GM19099 (cell line): Measurements from ENCODE around the gene BMP5.

Source experiments
- POLR2A ChIP-seq: IDR thresholded peaks from 3 replicates; pipeline ENCODE4 v1.6.1; 2011; ENCODE audit warnings: low read depth; ENCODE audit not compliant: insufficient read length; ENCODE audit errors: extremely low read depth

Gene BMP5

DNA sequence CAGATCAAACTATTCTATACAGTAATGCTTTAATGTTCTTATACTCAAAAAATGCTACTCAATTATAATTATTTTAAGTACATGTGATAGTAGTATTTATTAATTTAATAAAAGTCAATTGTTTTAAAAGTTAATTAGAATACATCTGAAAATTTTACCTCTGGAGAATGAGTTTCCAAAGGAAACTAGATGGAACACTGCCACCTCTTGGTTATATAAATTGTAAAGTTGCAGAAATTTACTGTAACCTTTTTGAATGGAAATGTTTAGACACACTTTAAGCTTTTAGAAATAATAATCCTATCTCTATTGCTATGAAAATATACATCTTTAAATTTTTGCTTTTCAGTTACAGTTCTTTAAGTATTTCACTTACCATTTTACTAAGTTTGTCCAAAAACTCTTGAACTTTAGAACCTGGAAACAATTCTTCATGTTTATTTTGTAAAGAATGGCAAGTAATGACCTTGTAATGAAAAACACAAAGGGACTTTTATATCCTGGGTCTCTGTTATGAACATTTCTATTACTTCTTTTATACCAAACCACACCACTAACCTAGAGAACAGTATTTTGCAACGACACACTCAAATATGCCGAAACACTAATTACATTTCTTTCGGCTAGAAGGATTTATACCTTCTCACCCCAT is 10.9 kb upstream of the BMP5 start:
- TF ChIP-seq POLR2A: no peak

DNA sequence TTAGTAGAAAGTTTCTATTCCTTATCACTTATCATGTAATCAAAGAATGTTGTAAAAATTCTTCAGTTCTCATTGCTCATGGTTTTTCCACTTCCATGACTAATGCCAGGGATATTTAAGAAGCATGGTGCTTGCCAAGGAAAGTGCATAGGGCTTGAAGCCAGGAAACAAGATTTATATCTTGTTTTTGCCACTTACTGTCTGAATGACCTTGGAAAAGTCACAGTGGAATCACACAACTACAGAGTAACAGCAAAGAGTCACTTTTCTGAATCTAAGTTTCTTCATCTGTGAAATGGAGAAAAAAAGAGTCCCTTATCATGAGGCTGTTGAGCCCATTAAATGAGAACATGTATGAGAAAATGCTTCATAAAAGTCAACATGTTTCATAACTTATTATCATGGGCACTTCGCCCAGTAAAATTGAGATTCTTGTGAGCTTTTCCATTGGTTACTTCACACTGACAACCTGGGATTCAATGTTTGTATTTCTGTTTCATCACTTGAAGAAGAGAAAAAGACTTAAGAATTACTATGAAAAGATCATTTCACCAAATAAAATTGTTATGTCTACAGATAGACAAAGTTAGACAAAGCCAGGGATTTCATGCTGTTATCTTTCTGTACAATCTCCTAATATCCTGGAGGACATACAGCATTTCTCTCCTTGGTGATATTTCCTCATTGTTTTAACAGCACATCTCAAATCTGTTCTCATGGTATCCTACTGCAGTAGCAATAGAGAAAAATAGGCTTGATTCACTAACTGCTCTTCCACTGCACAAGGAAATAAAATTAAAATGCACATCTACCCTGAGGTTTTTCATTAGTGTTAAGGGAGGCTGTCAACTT is 7.6 kb upstream of the BMP5 start:
- no peak for TF ChIP-seq POLR2A

- no peak for TF ChIP-seq POLR2A
Observed at GRCh38 chr6:55877283-55877682, 1.9 kb upstream of the BMP5 start.

- no peak for TF ChIP-seq POLR2A
Observed at GRCh38 chr6:55874316-55874715, 1.1 kb downstream of the BMP5 start.

DNA sequence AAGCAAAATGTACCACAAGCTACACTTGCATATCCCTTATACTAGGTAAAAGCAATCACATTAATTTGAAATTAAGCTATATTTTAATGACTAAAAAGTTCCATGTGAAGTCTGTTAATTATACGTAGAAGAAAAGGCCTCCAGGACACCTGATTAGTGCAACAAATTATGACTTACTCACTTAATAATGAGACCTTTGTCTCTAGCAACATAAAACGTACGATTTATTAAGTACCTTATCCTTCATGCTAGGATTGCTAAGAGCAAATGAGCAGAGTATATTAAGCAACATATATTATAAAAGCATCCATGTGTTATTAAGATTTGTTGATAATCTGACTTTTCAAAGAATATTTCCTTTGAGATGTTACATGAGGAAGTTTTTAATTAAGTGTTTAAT is 2.5 kb downstream of the BMP5 start:
- no peak for TF ChIP-seq POLR2A

DNA sequence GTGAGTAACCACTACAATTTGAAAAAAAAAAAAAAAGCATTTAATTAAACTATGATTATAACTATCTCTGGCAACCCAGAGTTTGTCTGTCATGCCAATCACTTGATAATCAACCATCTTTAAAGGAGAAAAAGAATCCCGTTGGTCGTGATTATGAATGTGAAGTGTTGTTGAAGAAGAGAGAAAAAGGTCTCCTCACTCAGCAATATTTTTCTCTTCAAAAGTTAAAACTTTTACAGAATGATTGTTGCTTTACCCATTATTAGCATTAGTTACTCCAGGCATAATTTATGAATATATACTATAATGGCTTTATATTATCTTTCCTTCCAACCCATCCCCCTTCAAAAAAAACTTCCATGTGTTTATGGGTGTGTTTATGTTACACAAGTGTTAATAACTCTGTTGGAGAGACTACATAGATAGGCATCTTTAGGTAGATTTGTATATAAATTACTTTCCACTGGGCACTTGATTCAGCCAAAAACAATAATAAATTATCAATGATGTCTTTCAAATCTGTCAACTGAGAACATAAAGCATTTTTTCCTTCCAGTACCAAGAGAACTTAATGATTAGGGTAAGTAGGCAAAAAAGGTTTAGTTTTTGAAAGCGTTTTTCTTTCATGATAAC is 5.1 kb downstream of the BMP5 start:
- TF ChIP-seq POLR2A: no peak

GRCh38 chr6:55869674-55870073 is 5.7 kb downstream of the BMP5 start:
- no peak for TF ChIP-seq POLR2A

DNA sequence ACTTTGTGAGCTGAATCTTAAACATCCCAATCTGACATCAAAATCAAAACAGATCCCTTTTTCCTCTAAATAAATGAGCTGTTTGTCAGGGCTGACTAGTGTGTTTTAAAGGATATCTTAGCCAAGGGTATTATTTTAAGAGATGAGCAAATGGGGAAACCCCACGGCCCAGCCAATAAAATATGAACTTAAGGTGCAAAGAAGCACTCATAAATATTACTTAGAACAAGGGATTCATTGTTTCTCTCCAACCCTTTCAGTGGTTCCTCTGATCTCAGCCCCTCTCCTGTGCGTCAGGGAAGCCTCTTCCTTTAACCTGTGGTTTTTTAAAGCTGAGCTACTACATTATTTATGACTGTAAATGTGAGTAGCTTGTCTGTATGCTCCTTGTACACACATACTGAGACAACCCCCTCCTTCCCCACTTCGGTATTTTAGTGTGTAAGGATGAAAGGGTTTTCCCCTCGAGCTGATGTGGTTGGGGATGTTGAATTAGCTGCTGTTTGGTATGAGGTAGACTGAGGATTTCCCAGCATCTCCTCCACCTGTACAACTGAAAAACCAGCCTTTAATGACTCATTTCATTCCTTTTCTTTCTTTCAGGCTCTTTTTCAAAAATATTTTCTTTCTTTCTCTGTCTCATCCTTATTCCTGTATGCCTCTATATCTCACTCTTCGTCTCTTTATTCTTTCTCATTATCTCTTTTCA is 6.5 kb downstream of the BMP5 start:
- TF ChIP-seq POLR2A: no peak

GRCh38 chr6:55868176-55868575 is 7.2 kb downstream of the BMP5 start:
- no peak for TF ChIP-seq POLR2A

GRCh38 chr6:55866128-55866527 is 9.3 kb downstream of the BMP5 start:
- TF ChIP-seq POLR2A: no peak

GRCh38 chr6:55853008-55854001 is 22.1 kb downstream of the BMP5 start:
- no peak for TF ChIP-seq POLR2A

DNA sequence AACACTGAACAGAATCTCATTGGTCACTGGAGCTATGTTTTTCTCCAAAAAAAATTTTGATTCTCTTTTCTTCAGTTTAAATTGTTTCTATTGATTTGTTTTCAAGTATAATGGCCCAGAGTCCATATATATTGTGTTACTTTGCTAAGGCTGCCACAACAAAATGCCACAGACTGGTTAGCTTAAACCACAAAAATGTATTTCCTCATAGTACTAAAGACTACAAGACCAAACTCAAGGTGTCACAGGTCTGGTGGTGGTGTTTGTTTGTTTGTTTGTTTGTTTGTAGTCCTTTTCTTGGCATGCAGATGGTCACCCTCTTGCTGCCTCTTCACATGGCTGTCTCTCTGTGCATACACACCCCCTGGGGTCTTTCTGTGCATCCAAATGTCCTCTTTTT is 34.0 kb downstream of the BMP5 start:
- TF ChIP-seq POLR2A: no peak

DNA sequence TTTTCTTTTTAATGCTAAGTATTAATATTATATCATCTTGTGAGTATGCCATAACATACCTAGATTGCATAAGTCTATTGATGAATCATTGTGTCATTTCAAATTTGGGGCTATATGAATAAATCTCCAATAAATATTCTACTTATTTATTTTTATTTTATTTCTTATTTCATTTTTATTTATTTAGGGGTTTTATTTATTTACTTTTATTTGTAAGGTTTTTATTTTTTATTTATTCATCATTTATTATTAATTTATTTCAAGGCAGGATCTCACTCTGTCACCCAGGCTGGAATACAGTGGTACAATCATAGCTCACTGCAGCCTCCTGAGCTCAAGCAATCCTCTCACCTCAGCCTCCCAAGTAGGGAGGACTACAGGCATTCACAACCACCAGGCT is 36.3 kb downstream of the BMP5 start:
- no peak for TF ChIP-seq POLR2A

GRCh38 chr6:55836945-55837344 is 38.4 kb downstream of the BMP5 start:
- no peak for TF ChIP-seq POLR2A
